Psoas muscle (tissue), 8 donors: ENCODE results near the gene COX17. TPM values are rescaled to one million over a fixed set of nuclear protein-coding genes. Genes with fewer than 3 reads are reported as not detected.

ENCODE experiments used
- ATAC-seq, 4 donors: fragments of 200-7000 bp; cut with Tn5 transposase; one replicate each; pipeline ENCODE4 v1.9.1; 2020; ENCODE audit warnings: moderate library complexity in 3 of 4, mild to moderate bottlenecking in 2 of 4
- DNase-seq, 2 donors: peaks; one replicate each; pipeline ENCODE4 v3.0.0-alpha.2; 2020
- H3K27ac ChIP-seq: fragments of 200-600 bp; one replicate; pipeline ENCODE4 v1.8.0; 2022
- H3K27me3 ChIP-seq, 3 donors: fragments of 200-600 bp in 1 of 3; one replicate each; pipeline versions ENCODE4 v1.6.1 to v1.8.0; 2013 to 2022; ENCODE audit warnings: low read length in 2 of 3, mild to moderate bottlenecking in 2 of 3, moderate library complexity in 1 of 3; ENCODE audit not compliant: insufficient read depth in 3 of 3
- H3K36me3 ChIP-seq, 2 donors: fragments of 200-600 bp in 1 of 2; one replicate each; pipeline versions ENCODE4 v1.6.1 to v1.8.0; 2013 to 2022; ENCODE audit warnings: low read depth in 1 of 2, mild to moderate bottlenecking in 1 of 2, moderate library complexity in 1 of 2; ENCODE audit not compliant: insufficient read depth in 1 of 2
- H3K4me1 ChIP-seq: fragments of 200-600 bp; one replicate; pipeline ENCODE4 v1.8.0; 2022
- H3K4me3 ChIP-seq: fragments of 200-600 bp; one replicate; pipeline ENCODE4 v1.8.0; 2022; ENCODE audit warnings: mild to moderate bottlenecking
- H3K9me3 ChIP-seq: fragments of 200-600 bp; one replicate; pipeline ENCODE4 v1.8.0; 2022
- CTCF ChIP-seq: fragments of 200-600 bp; IDR thresholded peaks from one replicate; pipeline ENCODE4 v1.8.0; 2022; ENCODE audit warnings: antibody characterized with exemption
- WGBS, 3 donors: extraction: QIAGEN DNeasy Blood & Tissue Kit; methylation state at CpG; one replicate each; pipeline versions ENCODE4 v1.1.6 to v1.1.7; 2013; 5-methylcytosine and 5-hydroxymethylcytosine counted together
- intact Hi-C, 2 donors: fragments of 100-400 bp; cut with DNase I; formaldehyde crosslinking; loops; one replicate each; pipeline versions ENCODE4 v1.11.0 to v1.14.2; 2022
- polyA plus RNA-seq, 3 donors: library from polyadenylated mRNA; stranded (reverse); fragments of 200-250 nt; gene quantifications; one replicate each; pipeline ENCODE4 v1.2.3, GENCODE V29; 2013
- total RNA-seq, 4 donors: library from RNA; stranded (reverse); fragmentation: NEBNext Ultra II Directional in 2 of 4; extraction: Animal tissue kit (Norgen Biotek cat#: 25700) in 2 of 4; gene quantifications; one replicate each; pipeline versions ENCODE4 v1.2.1 to v1.2.4, GENCODE V29; 2021 to 2023
- donor health status: healthy with polysubstance abuse.
- donor health status: DM: no; HTN: no; CAD: no; lungs with moderate emphysema.
- donor health status: Bipolar disorder and iron deficiency.
- donor health status: healthy.
- donor health status: DM: yes; HTN: yes; CAD: no.
- donor health status: DM: no; HTN: no; CAD: no.
- donor health status: DM: no; HTN: no; CAD: no.
- donor health status: DM: yes; HTN: yes; CAD: no.

COX17 gene
- total and polyA plus RNA-seq, 7 donors, result 89.5 to 330 (median 166) TPM

DNA sequence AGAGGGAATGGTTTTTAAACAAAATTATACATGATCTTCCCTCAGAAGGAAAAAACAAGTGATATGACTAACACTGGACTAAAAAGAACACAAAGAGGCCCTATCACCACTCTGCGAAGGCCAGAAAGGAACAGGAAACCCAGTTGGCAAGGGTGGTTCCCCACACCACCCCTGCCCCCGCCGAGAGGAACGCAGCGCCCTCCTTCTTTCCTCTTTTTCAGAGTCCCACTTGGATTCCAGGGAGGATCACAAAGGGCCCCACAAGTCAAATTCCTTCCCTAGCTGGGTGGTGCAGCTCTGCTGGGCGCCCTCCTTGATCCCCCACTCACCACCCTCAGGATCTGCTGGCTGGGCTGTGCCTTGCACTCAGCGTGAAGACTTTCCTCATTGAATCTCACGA lies 49.7 kb downstream of the COX17 start:
- ATAC-seq, result no peak
- intact Hi-C loops, result no loop called here

DNA sequence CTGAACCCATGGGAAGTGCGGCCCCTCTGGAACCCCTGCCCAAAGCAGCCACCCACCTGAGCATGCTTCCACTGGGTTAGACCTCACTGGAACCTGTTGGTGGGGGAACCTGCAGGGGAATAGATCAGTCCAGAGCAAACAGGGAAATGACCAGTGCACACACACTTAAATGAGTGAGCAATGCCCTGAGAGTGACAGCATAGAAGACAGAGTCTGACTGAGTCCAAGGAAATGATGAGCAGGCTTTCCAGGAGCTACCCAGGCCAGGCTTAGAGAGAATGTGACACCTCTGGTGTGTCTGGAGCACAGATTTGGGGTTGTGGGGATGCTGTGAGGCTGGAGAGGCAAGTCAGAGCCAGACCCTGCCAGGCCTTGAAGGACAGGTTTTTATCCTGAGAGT lies 51.0 kb downstream of the COX17 start:
- intact Hi-C loops, result no loop called here
- 56 to 79% (median 71%) methylated on average over 1 of the region's 1 CpG for WGBS, 3 donors
- no peak for TF ChIP-seq CTCF

More for the DNA sequence above, 49.7 kb downstream of the COX17 start:
- Histone ChIP-seq H3K36me3 (no peaks in the 10 kb centered on the region), H3K9me3 (no peaks in the 10 kb centered on the region), H3K4me3 (no peak overlapping the region), H3K27me3 (no peaks in the 10 kb centered on the region), H3K27ac (peak overlapping the region; percentile 64), H3K4me1 (peaks cover 61% of the 10 kb centered on the region)
- 52 to 70% (median 65%) methylated on average over 8 of the region's 8 CpGs for WGBS, 3 donors
- TF ChIP-seq CTCF, result no peak
- no peak for DNase-seq

DNA sequence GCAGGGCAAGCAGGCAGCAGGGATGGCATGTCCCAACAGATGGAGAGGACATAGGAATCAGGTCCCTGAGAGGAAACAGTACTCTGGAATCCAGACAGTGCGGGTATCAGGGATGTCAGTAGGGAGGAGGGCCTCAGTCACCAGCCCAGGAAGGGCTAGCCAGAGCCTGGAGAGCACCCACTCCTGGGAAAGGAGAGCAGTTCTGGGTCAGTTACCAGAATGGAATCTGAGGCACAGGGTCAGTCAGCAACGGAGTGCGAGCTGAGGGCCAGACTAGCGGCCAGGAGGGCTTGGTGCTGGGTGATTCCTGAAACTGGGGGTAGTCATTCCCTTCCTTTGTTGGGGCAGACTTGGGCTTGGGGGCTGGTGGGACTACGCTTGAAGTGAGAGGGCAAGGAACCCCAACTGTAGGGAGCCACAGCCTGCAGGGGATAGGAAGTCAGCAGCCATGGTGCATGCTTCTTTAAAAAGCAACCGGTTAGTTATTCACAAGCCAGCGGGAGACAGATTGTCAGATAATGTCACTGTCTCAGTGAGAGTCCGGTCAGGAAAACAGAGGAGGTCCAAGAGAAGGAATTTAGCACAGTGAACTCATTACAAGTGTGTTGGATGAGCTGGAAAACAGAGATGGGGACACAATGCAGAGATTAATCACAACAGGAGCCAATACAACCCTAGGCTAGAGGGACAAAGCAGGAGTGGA lies 51.6 kb downstream of the COX17 start:
- no peak for DNase-seq
- WGBS, 3 donors, result 46 to 48% (median 46%) methylated on average over 8 of the region's 8 CpGs
- H3K4me1 ChIP-seq, result peaks cover 55% of the 10 kb centered on the region

More for the DNA sequence above, 51.0 kb downstream of the COX17 start:
- peak in 1 of 4 donors; percentile 16 for ATAC-seq
- Histone ChIP-seq H3K4me3 (no peak overlapping the region), H3K27ac (peak overlapping the region; percentile 57), H3K4me1 (peaks cover 55% of the 10 kb centered on the region), H3K9me3 (no peaks in the 10 kb centered on the region), H3K36me3 (no peaks in the 10 kb centered on the region), H3K27me3 (no peaks in the 10 kb centered on the region)
- no peak for DNase-seq

GRCh38 chr3:119624002-119624720 lies 53.0 kb downstream of the COX17 start:
- WGBS, 3 donors, result 87 to 91% (median 90%) methylated on average over 9 of the region's 9 CpGs
- no peak overlapping the region for H3K27ac ChIP-seq
- no peak for DNase-seq
- no peak for ATAC-seq
- peaks cover 54% of the 10 kb centered on the region for H3K4me1 ChIP-seq
- no peaks in the 10 kb centered on the region for H3K36me3 ChIP-seq
- no peaks in the 10 kb centered on the region for H3K9me3 ChIP-seq
- no peaks in the 10 kb centered on the region for H3K27me3 ChIP-seq
- intact Hi-C loops, result no loop called here
- no peak for TF ChIP-seq CTCF
- H3K4me3 ChIP-seq, result no peak overlapping the region

More for the DNA sequence above, 51.6 kb downstream of the COX17 start:
- no peaks in the 10 kb centered on the region for H3K36me3 ChIP-seq
- H3K27ac ChIP-seq, result peak overlapping the region; percentile 57
- ATAC-seq, result peak; percentile 44 to 62 (median 46)
- no peaks in the 10 kb centered on the region for H3K9me3 ChIP-seq
- H3K27me3 ChIP-seq, result no peaks in the 10 kb centered on the region
- TF ChIP-seq CTCF, result no peak
- H3K4me3 ChIP-seq, result no peak overlapping the region
- intact Hi-C loops, result no loop called here
